Measurements from ENCODE around the gene POLDIP3. TPM values are rescaled to one million over a fixed set of nuclear protein-coding genes. Genes with fewer than 3 reads are reported as not detected.
"Not testable (repeated sequence)": the region's sequence is repeated elsewhere in the genome, so short reads cannot be mapped to it uniquely, and the experiment has no call there.

Gene POLDIP3
- total and polyA plus RNA-seq, 8 donors = 21.6 to 60.8 (median 34.8) TPM

GRCh38 chr22:42547562-42547961 is 67.1 kb downstream of the POLDIP3 start:
- no peak for TF ChIP-seq EP300 (IDR thresholded peaks at IDR 0.05)
- no peak for TF ChIP-seq POLR2AphosphoS5 (IDR thresholded peaks at IDR 0.05)
- no peak for TF ChIP-seq POLR2A (IDR thresholded peaks at IDR 0.05)
- TF ChIP-seq CTCF (IDR thresholded peaks at IDR 0.05) = no peak
- H3K27me3 ChIP-seq = peaks cover 0 to 14% (median 0%) of the 10 kb centered on the region in 3 donors
- no peak for DNase-seq
- H3K4me3 ChIP-seq = no peak overlapping the region
- H3K27ac ChIP-seq = no peak overlapping the region
- no peaks in the 10 kb centered on the region for H3K36me3 ChIP-seq
- intact Hi-C loops (cut with DNase I; ENCODE audit: low total_unique reads) = no loop called here
- H3K9me3 ChIP-seq = no peaks in the 10 kb centered on the region
- peaks cover 0 to 5% (median 0%) of the 10 kb centered on the region in 4 donors for H3K4me1 ChIP-seq
- 53 to 75% (median 67%) methylated on average over 9 of the region's 9 CpGs for WGBS, 5 donors

GRCh38 chr22:42544686-42545085 is 70.0 kb downstream of the POLDIP3 start:
- 5 to 15% (median 14%) methylated on average over 2 of the region's 2 CpGs for WGBS, 5 donors

GRCh38 chr22:42539236-42539771 is 75.4 kb downstream of the POLDIP3 start:
- intact Hi-C loops (cut with DNase I; ENCODE audit: low total_unique reads); H3K9me3 ChIP-seq; H3K4me3 ChIP-seq; H3K27me3 ChIP-seq; H3K36me3 ChIP-seq: not testable (repeated sequence)
- DNase-seq = peak; percentile 41 to 48
- 6 to 38% (median 23%) methylated on average over 8 to 10 of the region's 11 CpGs; no CpG with 5 or more reads in 1 of the 5 donors for WGBS, 5 donors
- Histone ChIP-seq H3K4me1 (peaks cover 4 to 29% (median 19%) of the 10 kb centered on the region in 4 donors), H3K27ac (peak overlapping the region in 4 of 5 donors; percentile 42 to 88 (median 80))

More at GRCh38 chr22:42544686-42545085, 70.0 kb downstream of the POLDIP3 start:
- Histone ChIP-seq H3K9me3 (no peaks in the 10 kb centered on the region), H3K4me3 (no peak overlapping the region), H3K36me3 (no peaks in the 10 kb centered on the region), H3K4me1 (no peaks in the 10 kb centered on the region), H3K27me3 (peaks cover 0 to 14% (median 0%) of the 10 kb centered on the region in 3 donors), H3K27ac (no peak overlapping the region)
- intact Hi-C loops (cut with DNase I; ENCODE audit: low total_unique reads) = no loop called here
- TF ChIP-seq POLR2A (IDR thresholded peaks at IDR 0.05) (no peak), CTCF (IDR thresholded peaks at IDR 0.05) (no peak), EP300 (IDR thresholded peaks at IDR 0.05) (no peak), POLR2AphosphoS5 (IDR thresholded peaks at IDR 0.05) (no peak)
- DNase-seq = no peak

GRCh38 chr22:42537199-42537831 is 77.4 kb downstream of the POLDIP3 start:
- H3K27me3 ChIP-seq; H3K9me3 ChIP-seq; H3K36me3 ChIP-seq; H3K4me3 ChIP-seq; intact Hi-C loops (cut with DNase I; ENCODE audit: low total_unique reads): not testable (repeated sequence)
- peaks cover 4 to 36% (median 22%) of the 10 kb centered on the region in 4 donors for H3K4me1 ChIP-seq
- peak overlapping the region in 4 of 5 donors; percentile 77 to 88 (median 80) for H3K27ac ChIP-seq
- DNase-seq = peak; percentile 26 to 48
- 30 to 46% (median 41%) methylated on average over 7 to 12 of the region's 14 CpGs for WGBS, 5 donors

- intact Hi-C loops (cut with DNase I; ENCODE audit: low total_unique reads); H3K36me3 ChIP-seq; H3K9me3 ChIP-seq; H3K27me3 ChIP-seq; H3K4me3 ChIP-seq; DNase-seq: not testable (repeated sequence)
- peak overlapping the region in 4 of 5 donors; percentile 77 to 88 (median 80) for H3K27ac ChIP-seq
- WGBS, 5 donors = 94 to 96% (median 95%) methylated on average over 18 of the region's 18 CpGs
- peaks cover 4 to 36% (median 22%) of the 10 kb centered on the region in 4 donors for H3K4me1 ChIP-seq
These were observed 78.0 kb downstream of the POLDIP3 start for GRCh38 chr22:42536634-42537033.

GRCh38 chr22:42536166-42536565 is 78.5 kb downstream of the POLDIP3 start:
- no peaks in the 10 kb centered on the region for H3K36me3 ChIP-seq
- 70 to 76% (median 74%) methylated on average over 7 of the region's 7 CpGs for WGBS, 5 donors
- intact Hi-C loops (cut with DNase I; ENCODE audit: low total_unique reads) = no loop called here
- peak overlapping the region in 3 of 5 donors; percentile 77 to 88 (median 83) for H3K27ac ChIP-seq
- no peaks in the 10 kb centered on the region for H3K9me3 ChIP-seq
- no peak for TF ChIP-seq EP300 (IDR thresholded peaks at IDR 0.05)
- H3K4me1 ChIP-seq = peaks cover 4 to 36% (median 22%) of the 10 kb centered on the region in 4 donors
- no peak overlapping the region for H3K4me3 ChIP-seq
- H3K27me3 ChIP-seq = no peaks in the 10 kb centered on the region
- no peak for DNase-seq

- H3K9me3 ChIP-seq; H3K27ac ChIP-seq; H3K27me3 ChIP-seq; H3K4me3 ChIP-seq; DNase-seq; H3K36me3 ChIP-seq; intact Hi-C loops (cut with DNase I; ENCODE audit: low total_unique reads): not testable (repeated sequence)
- H3K4me1 ChIP-seq = peaks cover 4 to 36% (median 22%) of the 10 kb centered on the region in 4 donors
- 63 to 93% (median 84%) methylated on average over 3 to 4 of the region's 14 CpGs for WGBS, 5 donors
These were observed 79.5 kb downstream of the POLDIP3 start for GRCh38 chr22:42535082-42535731.
